ENCODE data around the gene SNRPD3.

The SNRPD3 gene

DNA sequence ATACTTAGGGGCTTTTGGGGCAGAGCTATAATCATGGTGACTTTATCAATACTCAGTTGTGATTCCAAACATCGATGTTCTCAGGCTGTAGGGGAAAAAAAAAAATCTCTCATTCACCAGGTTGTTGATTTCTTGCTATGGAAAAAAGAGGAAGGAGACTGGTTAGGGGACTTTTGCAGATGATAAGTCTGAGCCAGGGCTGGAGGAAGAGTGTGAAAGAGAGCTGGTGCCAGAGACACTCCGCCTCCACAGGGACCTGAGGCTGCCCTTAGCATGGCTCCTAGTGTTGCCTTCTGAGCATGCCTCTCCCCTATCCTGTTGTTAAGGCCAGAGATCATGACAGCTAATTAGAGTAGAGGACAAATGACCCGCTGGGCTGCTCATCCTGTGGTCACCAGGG lies 43.8 kb upstream of the SNRPD3 start:
- no peak for DNase-seq (ENCODE audit: extremely low spot score)
- POLR2A ChIA-PET: no interaction called here
- CTCF ChIA-PET: no interaction called here
- no peak for TF ChIP-seq ELF4 (IDR thresholded peaks at IDR 0.05)
- no peak for TF ChIP-seq SP1 (IDR thresholded peaks at IDR 0.05)
- TF ChIP-seq LEF1 (IDR thresholded peaks at IDR 0.05; ENCODE audit: borderline replicate concordance): no peak
- TF ChIP-seq SUZ12 (IDR thresholded peaks at IDR 0.05): no peak
- TF ChIP-seq NFRKB (IDR thresholded peaks at IDR 0.05): no peak
- TF ChIP-seq ZNF384 (IDR thresholded peaks at IDR 0.05): no peak
- no peak for TF ChIP-seq TARDBP (IDR thresholded peaks at IDR 0.05)

DNA sequence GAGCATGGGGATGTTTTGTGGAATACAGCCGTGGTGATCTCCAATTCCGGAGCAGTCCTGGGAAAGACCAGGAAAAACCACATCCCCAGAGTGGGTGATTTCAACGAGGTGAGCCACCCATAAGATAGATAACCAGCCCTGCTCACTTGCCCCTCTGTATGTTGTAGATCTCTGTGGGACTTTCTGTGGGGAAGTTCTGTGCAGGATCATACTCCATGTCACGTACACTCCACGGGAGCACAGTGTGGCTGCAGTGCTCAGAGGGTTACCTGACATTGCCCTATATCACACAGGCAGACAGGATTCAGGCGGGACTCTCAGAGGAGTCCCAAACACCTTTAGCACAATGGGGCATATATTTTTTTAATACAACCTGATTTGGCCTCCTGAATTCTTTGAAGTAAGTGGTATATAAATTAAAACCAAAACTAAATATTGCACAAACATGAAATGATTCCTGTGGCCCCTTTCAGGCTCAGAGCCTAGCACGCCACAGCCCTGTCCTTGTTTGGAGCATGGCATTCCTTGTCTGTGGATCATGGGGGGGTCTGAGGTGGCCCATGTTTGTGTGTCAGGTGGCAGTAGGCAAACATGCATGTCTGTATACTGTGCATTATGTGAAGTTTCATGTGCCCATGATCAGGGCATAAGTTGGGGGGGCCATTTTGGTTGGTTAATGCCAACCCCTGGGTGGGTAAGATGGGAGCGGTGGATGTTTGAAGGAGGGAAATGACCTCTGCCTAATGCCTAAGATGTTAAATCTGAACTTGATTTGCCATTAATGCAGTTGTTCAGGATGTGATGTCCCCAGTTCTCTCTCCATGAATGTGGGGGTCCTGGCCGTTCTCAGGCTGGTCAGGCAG lies 42.2 kb upstream of the SNRPD3 start:
- ChIA-PET POLR2A (no interaction called here), CTCF (interaction anchor here (1.0 kb wide), 1 partner anchor 11 kb away, joined by 3 read pairs; no protein-coding TSS in a partner anchor)
- no peak for DNase-seq (ENCODE audit: extremely low spot score)
- no peak for TF ChIP-seq ELF4 (IDR thresholded peaks at IDR 0.05)
- TF ChIP-seq SUZ12 (IDR thresholded peaks at IDR 0.05): no peak
- TF ChIP-seq L3MBTL2 (conservative IDR thresholded peaks at IDR 0.05): no peak
- TF ChIP-seq ARNT (IDR thresholded peaks at IDR 0.05): no peak
- no peak for TF ChIP-seq TARDBP (IDR thresholded peaks at IDR 0.05)
- TF ChIP-seq SP1 (IDR thresholded peaks at IDR 0.05): no peak

DNA sequence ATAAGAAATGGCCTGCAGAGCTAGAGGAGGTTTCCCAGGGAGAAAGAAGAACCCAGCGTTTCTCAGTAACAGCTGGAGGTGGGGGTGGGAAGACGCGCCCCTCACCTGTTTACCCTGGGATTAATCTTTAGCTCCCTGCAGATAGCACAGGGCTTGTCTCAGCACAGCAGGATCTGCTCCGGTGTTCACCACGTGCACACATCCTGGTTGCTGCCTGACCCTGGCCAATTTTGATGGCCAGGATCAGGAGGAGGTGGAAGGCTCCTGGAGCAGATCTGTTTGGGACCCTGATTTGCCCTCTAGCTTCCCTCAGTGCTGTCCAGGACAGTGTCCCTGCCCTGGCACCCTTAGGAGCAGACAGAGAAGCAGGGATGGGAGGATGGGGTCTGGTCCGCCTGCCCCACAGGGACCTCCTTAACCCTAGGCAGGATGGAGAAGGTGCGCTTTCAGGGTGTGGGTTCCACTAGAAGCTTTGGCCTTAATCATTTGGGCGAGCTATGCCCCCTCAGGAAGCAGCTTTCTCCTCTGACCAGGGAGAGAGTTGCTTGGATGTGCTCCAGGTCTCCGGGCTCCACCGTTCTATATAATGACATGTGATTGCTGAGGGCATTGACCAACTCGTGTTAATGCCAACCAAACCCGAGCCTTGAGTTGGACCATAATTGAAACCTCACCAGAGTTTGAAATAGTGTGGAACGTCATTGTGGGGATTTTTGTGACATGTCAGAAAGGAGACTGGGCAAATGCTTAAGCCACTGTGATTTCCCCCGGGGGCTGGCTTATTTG lies 41.4 kb upstream of the SNRPD3 start:
- DNase-seq (ENCODE audit: extremely low spot score): no peak
- TF ChIP-seq ARNT (IDR thresholded peaks at IDR 0.05) (no peak), HDGF (IDR thresholded peaks at IDR 0.05; ENCODE audit: borderline replicate concordance) (no peak), FOXA1 (IDR thresholded peaks at IDR 0.05) (no peak), LEF1 (IDR thresholded peaks at IDR 0.05; ENCODE audit: borderline replicate concordance) (no peak), FOXM1 (IDR thresholded peaks at IDR 0.05; ENCODE audit: borderline replicate concordance) (no peak), CTBP1 (IDR thresholded peaks at IDR 0.05; ENCODE audit: borderline replicate concordance) (no peak), SUZ12 (IDR thresholded peaks at IDR 0.05) (no peak), ZNF384 (IDR thresholded peaks at IDR 0.05) (no peak), SP1 (IDR thresholded peaks at IDR 0.05) (no peak), NFRKB (IDR thresholded peaks at IDR 0.05) (no peak), FOXK2 (IDR thresholded peaks at IDR 0.05) (no peak)
- TF ChIP-seq, protein P1, sequence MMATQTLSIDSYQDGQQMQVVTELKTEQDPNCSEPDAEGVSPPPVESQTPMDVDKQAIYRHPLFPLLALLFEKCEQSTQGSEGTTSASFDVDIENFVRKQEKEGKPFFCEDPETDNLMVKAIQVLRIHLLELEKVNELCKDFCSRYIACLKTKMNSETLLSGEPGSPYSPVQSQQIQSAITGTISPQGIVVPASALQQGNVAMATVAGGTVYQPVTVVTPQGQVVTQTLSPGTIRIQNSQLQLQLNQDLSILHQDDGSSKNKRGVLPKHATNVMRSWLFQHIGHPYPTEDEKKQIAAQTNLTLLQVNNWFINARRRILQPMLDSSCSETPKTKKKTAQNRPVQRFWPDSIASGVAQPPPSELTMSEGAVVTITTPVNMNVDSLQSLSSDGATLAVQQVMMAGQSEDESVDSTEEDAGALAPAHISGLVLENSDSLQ (IDR thresholded peaks at IDR 0.05): no peak
- ChIA-PET CTCF (no interaction called here), POLR2A (no interaction called here)

DNA sequence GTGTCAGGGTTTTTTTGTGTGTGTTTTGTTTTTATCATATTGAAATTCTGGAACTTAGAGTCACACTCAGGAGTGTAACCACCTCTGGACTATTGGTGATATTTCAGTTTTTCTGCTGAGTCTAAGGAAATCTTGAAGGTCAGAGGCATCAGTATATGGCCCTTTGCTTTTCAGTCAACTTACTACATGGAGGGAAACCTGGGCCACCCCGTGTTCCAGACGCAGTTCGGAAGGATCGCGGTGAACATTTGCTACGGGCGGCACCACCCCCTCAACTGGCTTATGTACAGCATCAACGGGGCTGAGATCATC lies 40.8 kb upstream of the SNRPD3 start:
- DNase-seq (ENCODE audit: extremely low spot score): no peak
- POLR2A ChIA-PET: no interaction called here
- CTCF ChIA-PET: no interaction called here
- no peak for TF ChIP-seq ELF4 (IDR thresholded peaks at IDR 0.05)
- no peak for TF ChIP-seq FOXM1 (IDR thresholded peaks at IDR 0.05; ENCODE audit: borderline replicate concordance)
- no peak for TF ChIP-seq LEF1 (IDR thresholded peaks at IDR 0.05; ENCODE audit: borderline replicate concordance)
- TF ChIP-seq TARDBP (IDR thresholded peaks at IDR 0.05): no peak
- TF ChIP-seq L3MBTL2 (conservative IDR thresholded peaks at IDR 0.05): no peak
- TF ChIP-seq ZNF384 (IDR thresholded peaks at IDR 0.05): no peak
- TF ChIP-seq BHLHE40 (IDR thresholded peaks at IDR 0.05; ENCODE audit: borderline replicate concordance): no peak
- TF ChIP-seq HDGF (IDR thresholded peaks at IDR 0.05; ENCODE audit: borderline replicate concordance): no peak
- TF ChIP-seq FOXA1 (IDR thresholded peaks at IDR 0.05): no peak
- no peak for TF ChIP-seq SP1 (IDR thresholded peaks at IDR 0.05)
- no peak for TF ChIP-seq ARNT (IDR thresholded peaks at IDR 0.05)
- TF ChIP-seq, protein P1 (IDR thresholded peaks at IDR 0.05): no peak
- no peak for TF ChIP-seq NFRKB (IDR thresholded peaks at IDR 0.05)
- no peak for TF ChIP-seq SUZ12 (IDR thresholded peaks at IDR 0.05)
- TF ChIP-seq CTBP1 (IDR thresholded peaks at IDR 0.05; ENCODE audit: borderline replicate concordance): no peak
- no peak for TF ChIP-seq FOXK2 (IDR thresholded peaks at IDR 0.05)

DNA sequence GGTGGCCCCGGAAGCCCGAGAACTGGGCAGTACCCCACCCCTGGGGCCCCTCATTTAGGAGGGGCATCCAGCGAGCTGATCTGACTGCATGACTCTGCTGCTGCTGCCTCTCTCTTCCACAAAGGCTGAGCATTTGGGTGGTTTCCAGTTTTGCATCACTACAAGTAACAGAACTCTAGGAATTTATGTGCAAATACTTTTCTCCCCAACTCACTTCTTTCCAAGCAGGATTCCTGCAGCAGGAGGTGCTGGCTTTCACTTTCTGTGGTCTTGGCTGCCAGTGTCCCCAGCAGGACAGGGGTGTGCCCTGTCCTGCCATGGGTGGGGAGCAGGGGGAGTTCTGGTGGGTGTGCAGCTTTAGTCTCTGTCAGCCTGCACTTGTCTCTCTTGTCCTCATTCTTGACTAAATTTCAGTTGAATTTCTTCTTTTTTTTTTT lies 39.5 kb upstream of the SNRPD3 start:
- ChIA-PET POLR2A (no interaction called here), CTCF (interaction anchor here (0.6 kb wide), 1 partner anchor 10 kb away, joined by 5 read pairs; no protein-coding TSS in a partner anchor)
- TF ChIP-seq, protein P1 (IDR thresholded peaks at IDR 0.05): no peak
- TF ChIP-seq BHLHE40 (IDR thresholded peaks at IDR 0.05; ENCODE audit: borderline replicate concordance): no peak
- no peak for TF ChIP-seq ZNF384 (IDR thresholded peaks at IDR 0.05)
- no peak for TF ChIP-seq FOXK2 (IDR thresholded peaks at IDR 0.05)
- TF ChIP-seq FOXA1 (IDR thresholded peaks at IDR 0.05): no peak
- no peak for DNase-seq (ENCODE audit: extremely low spot score)

DNA sequence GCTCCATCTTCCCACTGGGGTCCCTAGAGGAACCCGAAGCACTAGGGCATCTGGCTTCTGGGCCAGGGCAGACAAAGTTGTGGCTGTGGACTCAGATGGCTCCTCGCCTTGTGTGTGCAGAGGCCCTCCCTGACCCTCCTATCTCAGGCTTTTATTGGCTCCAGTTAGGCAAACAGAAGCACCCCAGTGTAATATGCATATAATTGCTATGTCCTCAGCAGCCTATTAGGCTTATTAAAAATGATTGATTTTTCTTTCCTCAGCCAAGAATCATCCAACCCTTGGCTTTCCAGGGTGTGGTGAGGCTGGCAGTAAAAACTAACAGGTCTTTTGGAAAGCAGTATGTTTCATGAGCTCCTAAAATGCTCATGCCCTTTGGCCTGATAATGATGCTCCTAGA lies 38.4 kb upstream of the SNRPD3 start:
- TF ChIP-seq ELF4 (IDR thresholded peaks at IDR 0.05) (no peak), L3MBTL2 (conservative IDR thresholded peaks at IDR 0.05) (no peak), FOXK2 (IDR thresholded peaks at IDR 0.05) (no peak), SP1 (IDR thresholded peaks at IDR 0.05) (no peak), NFRKB (IDR thresholded peaks at IDR 0.05) (no peak), ARNT (IDR thresholded peaks at IDR 0.05) (no peak), BHLHE40 (IDR thresholded peaks at IDR 0.05; ENCODE audit: borderline replicate concordance) (no peak), SUZ12 (IDR thresholded peaks at IDR 0.05) (no peak), FOXA1 (IDR thresholded peaks at IDR 0.05) (no peak), FOXM1 (IDR thresholded peaks at IDR 0.05; ENCODE audit: borderline replicate concordance) (no peak), ZNF384 (IDR thresholded peaks at IDR 0.05) (no peak), CTBP1 (IDR thresholded peaks at IDR 0.05; ENCODE audit: borderline replicate concordance) (no peak), LEF1 (IDR thresholded peaks at IDR 0.05; ENCODE audit: borderline replicate concordance) (no peak)
- TF ChIP-seq, protein P1 (IDR thresholded peaks at IDR 0.05): no peak
- CTCF ChIA-PET: no interaction called here
- POLR2A ChIA-PET: no interaction called here
- DNase-seq (ENCODE audit: extremely low spot score): no peak
